ENCODE measurements around the gene CBARP.

DNA sequence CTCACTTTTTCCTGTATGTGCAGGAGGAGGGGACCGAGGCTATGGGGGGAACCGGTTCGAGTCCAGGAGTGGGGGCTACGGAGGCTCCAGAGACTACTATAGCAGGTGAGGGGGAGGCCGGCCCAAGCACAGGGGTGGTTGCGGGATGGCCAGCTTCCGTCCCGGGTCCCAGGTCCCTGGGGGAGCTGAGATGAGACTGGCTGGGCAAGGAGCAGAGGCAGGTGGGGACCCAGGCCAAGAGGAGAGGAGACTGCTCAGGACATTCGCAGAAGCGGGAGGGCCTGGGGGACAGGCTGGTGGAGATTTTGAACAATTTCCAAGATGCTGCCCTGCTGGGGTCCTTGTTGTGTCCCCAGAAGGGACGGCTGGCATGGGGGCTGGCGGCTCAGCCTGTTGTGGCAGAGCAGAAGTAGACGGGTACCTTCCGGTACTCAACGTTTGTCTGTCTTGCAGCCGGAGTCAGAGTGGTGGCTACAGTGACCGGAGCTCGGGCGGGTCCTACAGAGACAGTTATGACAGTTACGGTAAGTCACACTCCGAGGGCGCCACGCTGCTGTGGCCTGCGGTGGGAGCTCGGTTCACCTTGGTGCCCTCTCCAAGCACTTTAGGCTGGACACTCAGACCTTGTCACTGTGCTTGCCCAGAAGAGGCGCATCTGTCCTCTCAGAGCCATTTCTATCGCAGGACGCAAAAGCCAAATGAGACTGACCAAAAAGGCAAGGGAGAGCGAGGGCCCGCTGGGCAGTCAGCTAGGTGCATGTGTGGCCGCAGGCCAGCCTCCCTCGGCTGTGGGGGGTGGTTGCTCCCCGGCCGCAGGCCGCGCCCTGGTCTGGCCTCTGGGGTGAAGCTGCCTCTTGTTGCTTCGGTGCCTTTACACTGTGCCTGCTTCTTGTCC lies 34.0 kb upstream of the CBARP start:
- no peak for TF ChIP-seq CTCF (conservative IDR thresholded peaks at IDR 0.05; ENCODE audit: low read depth, low read length)
- TF ChIP-seq ELK1 (IDR thresholded peaks at IDR 0.05; ENCODE audit: borderline replicate concordance, low read depth, low read length) = no peak
- TF ChIP-seq MAZ (IDR thresholded peaks at IDR 0.05; ENCODE audit: borderline replicate concordance, low read depth, low read length) = no peak
- TF ChIP-seq CEBPB (IDR thresholded peaks at IDR 0.05; ENCODE audit: low read depth, low read length) = no peak
- TF ChIP-seq BHLHE40 (IDR thresholded peaks at IDR 0.05; ENCODE audit: low read depth, low read length) = no peak
- TF ChIP-seq POLR2A (IDR thresholded peaks at IDR 0.05; ENCODE audit: low read depth, low read length) = no peak
- no peak for TF ChIP-seq FOS (IDR thresholded peaks at IDR 0.05; ENCODE audit: low read depth, low read length)
- TF ChIP-seq NFE2L2 (IDR thresholded peaks at IDR 0.05; ENCODE audit: low read depth, low read length) = no peak
- TF ChIP-seq RAD21 (IDR thresholded peaks at IDR 0.05; ENCODE audit: low read length) = no peak
- TF ChIP-seq, protein P1, sequence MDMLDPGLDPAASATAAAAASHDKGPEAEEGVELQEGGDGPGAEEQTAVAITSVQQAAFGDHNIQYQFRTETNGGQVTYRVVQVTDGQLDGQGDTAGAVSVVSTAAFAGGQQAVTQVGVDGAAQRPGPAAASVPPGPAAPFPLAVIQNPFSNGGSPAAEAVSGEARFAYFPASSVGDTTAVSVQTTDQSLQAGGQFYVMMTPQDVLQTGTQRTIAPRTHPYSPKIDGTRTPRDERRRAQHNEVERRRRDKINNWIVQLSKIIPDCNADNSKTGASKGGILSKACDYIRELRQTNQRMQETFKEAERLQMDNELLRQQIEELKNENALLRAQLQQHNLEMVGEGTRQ (IDR thresholded peaks at IDR 0.05; ENCODE audit: low read depth, low read length) = no peak
- TF ChIP-seq RCOR1 (IDR thresholded peaks at IDR 0.05; ENCODE audit: insufficient replicate concordance, low read length) = no peak
- no peak for TF ChIP-seq RFX5 (IDR thresholded peaks at IDR 0.05; ENCODE audit: low read depth, low read length)
- no peak for TF ChIP-seq CHD1 (IDR thresholded peaks at IDR 0.05; ENCODE audit: low read depth, low read length)
